Erythroblast (primary cell): ENCODE measurements around the gene CLDN18.
A peak's percentile ranks its signal among the peaks of the same experiment; 100 is the strongest.

Source experiments
- DNase-seq, 2 experiments: peaks; one replicate each; lab custom pipeline; 2025; lab: John Stamatoyannopoulos, UW
- GATA1 ChIP-seq: IDR thresholded peaks from 2 replicates; pipeline ENCODE4 v1.6.1; 2011; ENCODE audit warnings: low read depth, mild to moderate bottlenecking, control low read depth, low read length, moderate library complexity
- POLR2A ChIP-seq: IDR thresholded peaks from 2 replicates; pipeline ENCODE4 v1.6.1; 2011; ENCODE audit warnings: mild to moderate bottlenecking, low read length

The CLDN18 gene

DNA sequence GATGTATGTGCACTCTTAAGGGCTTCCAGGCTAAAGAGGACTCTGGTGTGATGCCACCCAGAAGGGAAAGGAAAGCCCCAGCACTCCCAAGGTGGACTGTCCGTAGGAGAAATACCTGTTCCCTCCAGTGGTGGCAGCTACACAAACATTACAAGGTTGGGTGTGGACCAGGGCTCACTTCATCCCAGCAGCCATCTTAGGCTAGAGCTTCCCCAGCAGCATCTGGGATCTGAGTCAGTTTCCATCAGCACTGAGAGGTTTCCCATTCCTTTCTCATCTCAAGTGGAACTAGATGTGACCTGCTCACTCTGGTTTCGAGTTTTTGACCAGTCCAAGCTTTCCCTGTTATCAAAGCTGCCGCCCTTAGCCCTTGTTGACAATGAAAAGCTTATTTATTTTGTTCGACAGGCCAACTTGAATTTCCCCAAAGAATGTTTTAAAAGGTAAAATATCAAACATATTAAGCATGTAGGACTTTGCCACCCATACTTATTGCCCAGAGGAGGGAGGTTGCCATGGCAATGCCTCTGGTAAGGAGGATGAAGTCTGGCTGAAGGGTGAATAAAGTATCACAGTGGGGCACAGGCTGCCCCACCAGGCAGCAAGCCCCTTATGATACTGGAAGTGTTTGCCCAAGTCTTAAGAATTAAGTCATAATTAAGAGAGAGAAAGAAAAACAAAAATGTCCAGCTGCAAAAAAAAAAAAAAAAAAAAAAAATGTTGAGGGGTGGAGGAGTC, 28.9 kb downstream of the CLDN18 start:
- DNase-seq: no peak
- no peak for TF ChIP-seq GATA1
- no peak for TF ChIP-seq POLR2A

DNA sequence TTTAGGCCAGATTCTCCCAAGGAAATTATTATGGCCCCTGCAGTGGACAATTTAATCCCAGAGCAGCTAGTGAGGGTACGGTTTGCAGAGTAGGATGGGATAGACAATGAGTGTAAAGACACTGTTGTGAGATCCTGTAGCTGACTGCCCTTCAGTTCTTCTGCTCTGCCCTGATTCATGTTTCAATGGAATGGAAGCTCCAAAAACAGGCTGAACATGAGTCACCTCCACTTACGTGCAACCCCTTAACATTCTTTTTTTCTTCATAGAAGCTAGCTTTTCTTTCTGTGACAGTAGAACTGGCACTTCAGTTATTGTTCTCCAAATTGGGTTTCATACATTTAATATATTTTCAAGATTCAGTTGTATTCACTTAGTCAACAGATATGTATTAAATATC, 32.1 kb downstream of the CLDN18 start:
- TF ChIP-seq GATA1: no peak
- TF ChIP-seq POLR2A: no peak
- DNase-seq: no peak

DNA sequence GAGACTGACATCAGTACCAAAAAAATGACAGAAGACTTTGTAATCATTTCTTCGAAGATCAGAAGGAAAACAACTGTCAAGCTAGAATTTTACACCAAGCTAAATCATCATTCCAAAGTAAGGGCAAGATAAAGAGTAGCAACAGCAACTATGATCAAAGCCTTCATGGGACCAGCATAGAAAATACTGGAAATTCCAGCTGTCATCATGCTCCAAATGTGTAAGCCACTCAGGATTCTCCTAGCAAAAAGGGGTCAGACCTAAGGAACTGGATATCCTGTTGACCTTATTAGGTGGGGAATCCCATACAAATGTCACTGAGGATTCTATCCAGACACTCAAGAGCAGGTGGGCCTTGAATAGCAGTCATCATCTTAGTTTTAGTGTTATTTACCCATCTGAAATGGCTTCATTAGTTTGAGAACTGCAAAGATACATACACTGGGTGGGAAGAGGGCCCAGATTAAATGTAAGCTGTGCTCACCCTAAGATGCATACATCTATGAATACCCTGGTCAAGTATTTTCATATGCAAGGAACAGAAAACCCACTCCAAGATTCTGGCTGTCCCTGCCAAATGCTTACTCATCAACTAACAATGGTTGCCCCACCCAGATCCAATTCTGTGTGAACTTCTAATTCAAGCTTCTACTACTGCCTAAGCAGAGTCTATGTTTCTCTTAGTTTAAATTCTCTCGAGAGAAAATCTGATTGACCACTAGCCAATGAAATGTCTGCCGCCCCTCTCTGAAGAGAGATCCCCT, 33.5 kb downstream of the CLDN18 start:
- DNase-seq: no peak
- TF ChIP-seq GATA1: no peak
- no peak for TF ChIP-seq POLR2A

DNA sequence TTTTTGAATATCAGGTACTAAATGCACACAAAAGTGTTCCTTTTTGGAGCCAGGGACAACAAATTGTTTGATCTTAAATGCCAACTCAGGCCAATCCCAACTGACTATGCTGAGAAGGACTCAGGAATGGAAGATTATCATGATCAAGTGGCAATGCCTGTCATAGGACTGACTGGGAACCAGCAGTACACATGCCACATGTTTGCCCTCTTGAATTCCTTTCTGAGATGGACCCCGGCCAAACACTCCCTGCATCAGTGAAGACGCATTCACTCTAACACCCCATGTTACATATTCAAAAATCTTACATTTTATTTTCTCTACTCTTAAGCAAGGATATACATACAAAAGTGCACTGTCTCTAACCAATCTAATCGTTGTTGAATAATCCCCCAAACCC, 36.1 kb downstream of the CLDN18 start:
- DNase-seq: no peak
- TF ChIP-seq GATA1 (no peak), POLR2A (no peak)

DNA sequence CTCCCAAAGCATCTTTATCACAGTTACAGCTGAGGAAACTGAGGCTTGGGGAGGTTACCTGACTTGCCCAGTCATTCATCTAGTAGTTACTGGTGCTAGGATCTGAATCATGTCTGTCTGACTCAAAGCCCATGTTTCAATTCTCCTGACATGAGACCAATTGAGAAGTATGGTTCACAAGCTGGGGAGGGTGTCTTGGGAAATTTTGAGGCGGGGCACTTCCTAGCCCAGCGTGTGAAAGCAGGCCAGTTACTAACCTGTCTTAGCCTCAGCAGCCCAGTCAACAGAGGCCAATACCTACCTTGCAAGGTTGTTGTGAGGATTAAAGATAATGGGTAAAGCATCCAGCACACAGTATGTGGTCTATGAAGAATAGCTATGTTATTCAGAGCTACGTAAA, 37.0 kb downstream of the CLDN18 start:
- no peak for DNase-seq
- TF ChIP-seq GATA1: no peak
- no peak for TF ChIP-seq POLR2A

DNA sequence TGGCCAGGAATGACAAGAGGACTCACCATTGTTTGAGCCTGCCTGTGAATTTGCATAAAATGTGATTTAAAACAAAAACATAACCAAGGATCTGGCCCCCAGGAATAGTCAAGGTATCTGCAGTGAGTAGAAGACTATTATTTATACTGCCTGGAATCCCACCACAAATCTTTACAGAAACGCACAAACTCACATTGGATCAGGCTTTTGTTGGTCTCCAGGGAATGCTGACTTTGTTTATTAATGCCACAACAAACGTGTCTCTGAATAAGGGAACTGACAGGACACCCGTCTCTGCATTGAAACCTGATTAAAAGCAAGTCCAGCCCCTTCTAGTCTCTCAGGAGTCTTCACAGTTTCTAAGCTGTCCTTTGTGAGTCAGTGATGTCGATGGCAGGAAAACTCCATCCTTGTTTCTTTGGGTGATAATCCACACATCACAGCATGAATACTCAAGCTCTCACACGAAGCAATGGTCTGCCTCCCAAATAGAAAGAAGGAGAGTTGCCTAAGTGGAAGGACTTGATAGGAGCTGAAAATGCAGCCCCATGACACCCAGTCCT, 37.7 kb downstream of the CLDN18 start:
- TF ChIP-seq POLR2A (no peak), GATA1 (no peak)
- no peak for DNase-seq

DNA sequence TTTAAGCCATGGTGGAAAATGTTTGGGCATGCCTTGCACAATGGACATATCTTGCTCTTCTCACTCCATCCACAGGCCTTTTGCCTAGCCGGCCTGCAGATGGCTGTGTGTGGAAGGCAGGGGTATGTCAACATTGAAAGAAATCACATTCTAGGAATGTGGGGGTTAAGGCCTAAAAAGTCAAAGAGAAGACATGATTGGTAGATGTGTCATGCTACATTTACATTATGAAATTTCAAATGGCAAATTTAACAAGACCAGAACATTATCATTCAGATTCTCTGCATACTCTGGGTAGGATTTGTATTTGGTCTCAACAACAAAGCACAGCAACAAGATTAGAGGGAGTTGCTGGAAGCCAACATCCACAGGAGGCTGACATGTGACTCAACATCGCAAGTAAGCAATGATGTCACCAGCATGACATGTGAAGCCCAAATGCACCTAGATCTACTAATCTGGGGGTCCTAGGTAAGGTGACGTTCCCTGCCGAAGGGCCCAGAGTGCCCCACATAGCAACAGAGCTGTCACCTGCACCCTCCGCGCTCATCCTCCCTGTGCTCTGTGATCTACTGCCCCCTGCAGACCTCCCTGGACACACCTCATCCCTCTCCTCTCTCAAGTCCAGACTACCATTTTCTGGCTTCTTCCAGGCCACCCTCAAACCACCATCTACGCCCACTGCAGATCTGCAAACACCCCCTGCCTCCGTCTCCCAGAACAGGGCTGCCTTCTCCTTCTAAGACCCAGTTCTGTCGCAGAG, 39.4 kb downstream of the CLDN18 start:
- no peak for DNase-seq
- TF ChIP-seq GATA1 (no peak), POLR2A (no peak)

DNA sequence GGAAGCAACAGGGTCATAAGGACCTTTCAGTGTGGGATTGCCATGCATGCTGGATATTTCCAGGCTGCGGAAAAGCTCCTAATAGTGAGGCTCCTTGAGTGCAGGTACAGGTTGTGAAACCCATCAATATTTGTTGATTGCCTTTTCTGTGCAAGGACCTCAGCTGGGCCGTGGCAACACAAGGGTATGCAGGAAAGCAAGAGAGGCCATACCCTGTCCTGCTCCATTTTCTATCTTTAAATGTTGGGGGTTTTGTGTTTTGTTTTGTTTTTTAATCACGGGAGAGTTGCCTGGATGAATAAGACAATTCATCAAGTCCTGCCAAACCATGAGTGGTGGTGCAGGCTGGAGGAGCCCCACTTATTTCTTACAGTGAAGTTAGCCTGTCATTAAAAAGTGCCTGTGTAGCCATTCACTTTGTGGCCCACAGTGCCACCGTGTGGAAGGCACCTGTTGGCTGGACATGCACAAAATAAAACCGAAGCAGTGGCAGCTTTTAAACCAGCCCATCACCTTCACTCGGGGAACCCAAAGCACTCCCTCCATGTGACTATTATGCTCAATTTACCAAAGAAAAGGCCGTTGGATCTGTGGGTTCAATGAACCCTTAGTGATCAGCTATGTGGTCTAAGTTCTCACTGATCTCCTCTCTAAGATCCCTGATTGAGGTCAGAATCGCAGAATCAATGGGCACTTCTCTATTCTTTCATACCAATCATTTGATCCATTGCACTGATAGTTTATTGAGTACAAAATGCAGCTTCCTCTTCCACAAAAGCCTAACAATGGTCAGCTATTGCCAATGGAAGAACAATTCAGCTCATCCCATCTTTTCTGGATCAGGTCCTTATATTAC, 42.2 kb downstream of the CLDN18 start:
- DNase-seq: peak; percentile 25 to 47
- TF ChIP-seq GATA1: no peak
- no peak for TF ChIP-seq POLR2A

DNA sequence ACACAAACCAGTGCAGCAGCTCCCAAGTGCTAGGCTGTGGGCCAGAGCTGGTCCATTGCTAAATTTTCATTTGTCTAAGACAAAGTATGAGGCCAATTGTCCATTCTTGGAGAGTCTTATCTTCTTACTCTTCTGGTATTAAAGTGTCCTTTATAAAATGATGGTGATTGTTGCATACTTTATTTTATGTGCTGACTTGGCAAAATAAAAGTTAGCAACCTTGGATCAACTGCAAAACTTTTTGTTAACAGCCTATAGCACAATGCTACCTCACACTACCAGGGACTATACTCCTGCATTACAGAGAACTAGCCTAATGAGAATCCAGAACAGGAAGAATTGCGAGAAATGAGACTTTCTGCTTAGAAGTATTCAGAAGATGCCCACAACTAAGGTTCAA, 44.1 kb downstream of the CLDN18 start:
- no peak for TF ChIP-seq GATA1
- no peak for TF ChIP-seq POLR2A

DNA sequence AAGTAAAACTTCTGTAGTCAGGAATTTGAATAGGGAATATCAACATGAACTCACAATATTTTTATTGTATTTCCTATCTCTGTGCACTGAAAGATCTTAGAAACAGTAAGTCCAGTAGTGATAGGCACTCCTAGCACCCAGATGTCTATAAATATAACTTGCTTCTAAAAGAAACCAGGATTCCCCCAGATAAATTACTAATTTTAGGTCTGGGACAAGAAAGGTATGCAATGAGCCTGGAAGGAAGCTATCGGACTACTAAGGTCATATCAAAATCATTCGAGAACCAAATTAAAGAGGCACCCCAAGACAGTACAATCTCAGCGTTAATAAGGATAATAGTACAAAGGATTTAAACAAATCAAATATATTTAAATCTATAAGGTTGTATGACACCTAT, 47.4 kb downstream of the CLDN18 start:
- DNase-seq: no peak
- TF ChIP-seq GATA1 (no peak), POLR2A (no peak)

More for the DNA sequence above, 44.1 kb downstream of the CLDN18 start:
- no peak for DNase-seq

DNA sequence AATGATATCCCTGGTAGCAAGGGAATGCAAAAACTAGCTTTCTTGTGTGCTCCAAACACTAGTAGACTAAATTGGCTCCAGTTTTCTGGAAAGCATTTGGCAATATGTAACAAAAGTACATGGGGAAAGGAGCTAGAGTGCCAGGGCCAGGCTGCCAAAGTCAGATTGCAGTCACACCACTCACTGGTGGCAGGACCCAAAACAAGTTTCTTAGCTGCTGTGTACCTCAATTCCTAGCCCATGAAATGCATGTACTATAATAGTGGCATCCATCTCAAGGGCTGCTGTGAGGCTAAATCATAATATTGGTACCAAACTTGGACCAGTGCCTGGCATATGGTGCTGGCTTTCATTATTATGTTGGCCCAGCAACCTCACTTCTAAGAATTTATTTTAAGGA, 49.3 kb downstream of the CLDN18 start:
- DNase-seq: no peak
- TF ChIP-seq GATA1: no peak

DNA sequence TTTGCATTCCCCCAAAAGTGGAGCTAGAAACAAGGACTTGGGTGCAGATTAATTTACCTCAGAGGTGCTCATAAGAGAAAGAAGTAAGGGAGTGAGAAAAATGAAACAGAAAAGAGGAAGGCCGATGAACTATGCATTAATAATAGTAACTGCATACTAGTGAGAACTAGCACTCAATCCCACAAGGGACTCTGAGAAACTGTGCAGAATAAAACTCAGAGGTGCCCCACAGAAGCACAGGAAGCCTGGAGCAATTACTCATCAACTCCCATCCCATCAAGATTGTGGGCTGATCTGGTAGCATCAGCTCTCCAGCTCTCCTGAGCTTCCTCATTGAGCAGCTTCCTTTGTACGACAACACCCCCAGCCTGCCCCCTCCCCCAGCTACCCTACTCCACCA, 50.8 kb downstream of the CLDN18 start:
- no peak for DNase-seq
- TF ChIP-seq GATA1: no peak
- no peak for TF ChIP-seq POLR2A

DNA sequence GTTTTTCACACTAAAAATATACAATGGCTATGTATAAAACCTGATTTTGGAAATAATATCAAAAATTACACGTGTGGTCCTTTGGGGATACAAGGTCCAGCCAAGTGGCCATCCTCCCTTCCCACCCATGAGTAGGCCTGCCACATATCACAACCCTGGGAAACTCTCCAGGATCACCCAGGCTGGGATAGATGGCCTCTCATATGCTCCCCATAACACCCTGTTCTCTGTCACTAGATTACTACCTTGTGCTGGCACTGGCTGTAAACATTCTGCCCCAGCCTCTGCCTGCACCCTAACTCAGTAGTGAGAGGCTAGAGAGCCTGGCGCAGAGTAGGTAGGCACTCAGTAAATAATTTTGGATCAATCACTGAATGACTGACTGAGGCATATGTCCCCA, 52.1 kb downstream of the CLDN18 start:
- no peak for DNase-seq
- no peak for TF ChIP-seq POLR2A
- no peak for TF ChIP-seq GATA1
